OCI-LY7 (cell line): Measurements from ENCODE around the gene LRP5. TPM values are rescaled to one million over a fixed set of nuclear protein-coding genes. Genes with fewer than 3 reads are reported as not detected.
A peak's percentile ranks its signal among the peaks of the same experiment; 100 is the strongest.
"Not testable (repeated sequence)": the region's sequence is repeated elsewhere in the genome, so short reads cannot be mapped to it uniquely, and the experiment has no call there.

Experiments
- BruUV-seq: library from RNA; stranded (reverse); fragments of 400-500 nt; replicated peaks from 2 replicates; lab custom pipeline; 2021; lab: Mats Ljungman, UMichigan
- CTCF ChIA-PET: fragments of 300-600 bp; sonication (Branson Sonifier 250); formaldehyde crosslinking; loops from one replicate; lab custom pipeline; 2022; ENCODE audit warnings: antibody characterized with exemption; ENCODE audit not compliant: unreplicated experiment; lab: Charles Lee
- POLR2A ChIA-PET: fragments of 300-600 bp; sonication (Branson Sonifier 250); formaldehyde crosslinking; loops from one replicate; lab custom pipeline; 2022; ENCODE audit warnings: antibody characterized with exemption; lab: Charles Lee
- DNase-seq: peaks from one replicate; pipeline ENCODE4 v3.0.0-alpha.2; 2015; ENCODE audit warnings: low spot score
- H2AFZ ChIP-seq: fragments of 200-600 bp; sonication (generic), shearing (Covaris generic); 2 replicates; pipeline ENCODE4 v1.6.1; 2014; ENCODE audit warnings: mild to moderate bottlenecking, antibody characterized with exemption, low read length, moderate library complexity
- H3K27ac ChIP-seq: fragments of 200-600 bp; sonication (generic); 2 replicates; pipeline ENCODE4 v1.5.1; 2014; ENCODE audit warnings: mixed run types, low read depth, mild to moderate bottlenecking, moderate library complexity, low read length, inconsistent platforms; ENCODE audit not compliant: poor library complexity, severe bottlenecking
- H3K36me3 ChIP-seq: fragments of 200-600 bp; sonication (generic); 2 replicates; pipeline ENCODE4 v1.6.1; 2014; ENCODE audit warnings: mild to moderate bottlenecking, antibody characterized with exemption, low read length, moderate library complexity, mixed read lengths; ENCODE audit not compliant: insufficient read depth
- H3K4me1 ChIP-seq: fragments of 200-600 bp; sonication (generic); 2 replicates; pipeline ENCODE4 v1.5.1; 2014; ENCODE audit warnings: mild to moderate bottlenecking, low read length; ENCODE audit not compliant: insufficient read depth, poor library complexity, severe bottlenecking
- H3K4me2 ChIP-seq: fragments of 200-600 bp; sonication (generic); 2 replicates; pipeline ENCODE4 v1.6.1; 2014; ENCODE audit warnings: mild to moderate bottlenecking, low read length
- H3K4me3 ChIP-seq: fragments of 200-600 bp; sonication (generic); 2 replicates; pipeline ENCODE4 v1.5.1; 2014; ENCODE audit warnings: mild to moderate bottlenecking, low read depth, low read length; ENCODE audit not compliant: poor library complexity, severe bottlenecking
- H3K79me2 ChIP-seq: fragments of 200-600 bp; sonication (generic); 2 replicates; pipeline ENCODE4 v1.6.1; 2016; ENCODE audit warnings: low read depth, mild to moderate bottlenecking, low read length, moderate library complexity, mixed read lengths; ENCODE audit not compliant: insufficient read depth
- H3K9me2 ChIP-seq: fragments of 200-600 bp; sonication (generic); 2 replicates; pipeline ENCODE4 v1.6.1; 2016; ENCODE audit warnings: mild to moderate bottlenecking, low read length, mixed read lengths; ENCODE audit not compliant: insufficient read depth
- H3K9me3 ChIP-seq: fragments of 200-600 bp; sonication (generic); 2 replicates; pipeline ENCODE4 v1.6.1; 2014; ENCODE audit warnings: mild to moderate bottlenecking, mixed run types, low read length, mixed read lengths
- H4K20me1 ChIP-seq: fragments of 200-600 bp; sonication (generic); 2 replicates; pipeline ENCODE4 v1.6.1; 2014; ENCODE audit warnings: mild to moderate bottlenecking, antibody characterized with exemption, low read length, moderate library complexity, mixed read lengths; ENCODE audit not compliant: insufficient read depth
- CTCF ChIP-seq: fragments of 200-600 bp; sonication (generic); conservative IDR thresholded peaks from 2 replicates; pipeline ENCODE4 v1.5.1; 2014; ENCODE audit warnings: mild to moderate bottlenecking, antibody characterized with exemption, low read length, moderate library complexity, mixed read lengths
- EZH2phosphoT487 ChIP-seq: fragments of 200-600 bp; sonication (generic); IDR thresholded peaks from 2 replicates; pipeline ENCODE4 v1.6.1; 2018; ENCODE audit warnings: low read depth, borderline replicate concordance, mild to moderate bottlenecking, mixed run types, antibody characterized with exemption, low read length, moderate library complexity, mixed read lengths
- intact Hi-C: fragments of 100-400 bp; cut with micrococcal nuclease; formaldehyde crosslinking; loops from one replicate; pipeline ENCODE4 v1.10.0; 2022; ENCODE audit not compliant: unreplicated experiment
- total RNA-seq, 2 experiments: library from RNA; depleted of rRNA in 1 of 2; stranded (reverse); fragments of >200 nt in 1 of 2; shearing (Covaris generic) in 1 of 2; gene quantifications; 2 replicates each; pipeline ENCODE4 v1.2.3, GENCODE V29; 2014 to 2022

The LRP5 gene
- total RNA-seq, 2 experiments from 2014 or later = 0.60 TPM; not detected in 1

GRCh38 chr11:68298659-68299516 is 13.5 kb upstream of the LRP5 start:
- TF ChIP-seq EZH2phosphoT487 (no peak), CTCF (no peak)
- H3K4me3 ChIP-seq = no peak overlapping the region
- H3K9me2 ChIP-seq = no peaks in the 10 kb centered on the region
- H3K4me2 ChIP-seq = no peak overlapping the region
- ChIA-PET CTCF (interaction anchor here (0.8 to 3.8 kb wide), 2 partner anchors 41 to 46 kb away, joined by 4 to 26 read pairs; no protein-coding TSS in a partner anchor), POLR2A (interaction anchor here (0.5 to 0.6 kb wide), 2 partner anchors 26 to 48 kb away, joined by 4 to 5 read pairs; no protein-coding TSS in a partner anchor)
- intact Hi-C loops = loop anchor here (5.0 kb wide), 1 partner anchor 87 kb away; the partner anchor contains the start of gene KMT5B
- H3K4me1 ChIP-seq = peaks cover 26% of the 10 kb centered on the region
- H2AFZ ChIP-seq = no peak overlapping the region
- no peaks in the 10 kb centered on the region for H3K36me3 ChIP-seq
- H3K79me2 ChIP-seq = no peaks in the 10 kb centered on the region
- H3K27ac ChIP-seq = no peak overlapping the region
- no peak for DNase-seq
- no peaks in the 10 kb centered on the region for H3K9me3 ChIP-seq
- BruUV-seq = no TSS peak
- H4K20me1 ChIP-seq = no peaks in the 10 kb centered on the region

GRCh38 chr11:68299517-68299879 is 12.9 kb upstream of the LRP5 start:
- not testable (repeated sequence) for BruUV-seq, H3K79me2 ChIP-seq, H3K4me3 ChIP-seq, H4K20me1 ChIP-seq, H3K9me3 ChIP-seq, H3K4me2 ChIP-seq, DNase-seq, H3K27ac ChIP-seq, H2AFZ ChIP-seq, H3K9me2 ChIP-seq, H3K36me3 ChIP-seq
- CTCF ChIA-PET = interaction anchor here (3.8 kb wide), 1 partner anchor 41 kb away, joined by 26 read pairs; no protein-coding TSS in a partner anchor
- H3K4me1 ChIP-seq = peaks cover 23% of the 10 kb centered on the region
- POLR2A ChIA-PET = interaction anchor here (0.5 to 0.6 kb wide), 3 partner anchors 21 to 49 kb away, joined by 3 to 5 read pairs (median 4); no protein-coding TSS in a partner anchor
- intact Hi-C loops = loop anchor here (5.0 kb wide), 1 partner anchor 87 kb away; the partner anchor contains the start of gene KMT5B

GRCh38 chr11:68300076-68300830 is 12.1 kb upstream of the LRP5 start:
- no peak overlapping the region for H3K4me3 ChIP-seq
- POLR2A ChIA-PET = interaction anchor here (0.6 kb wide), 1 partner anchor 22 kb away, joined by 3 read pairs; no protein-coding TSS in a partner anchor
- no peaks in the 10 kb centered on the region for H3K9me2 ChIP-seq
- H3K4me2 ChIP-seq = no peak overlapping the region
- H3K27ac ChIP-seq = no peak overlapping the region
- no peaks in the 10 kb centered on the region for H4K20me1 ChIP-seq
- H3K79me2 ChIP-seq = no peaks in the 10 kb centered on the region
- no TSS peak for BruUV-seq
- H2AFZ ChIP-seq = no peak overlapping the region
- TF ChIP-seq EZH2phosphoT487 (no peak), CTCF (peak; percentile 44)
- H3K4me1 ChIP-seq = peaks cover 19% of the 10 kb centered on the region
- DNase-seq = no peak
- no peaks in the 10 kb centered on the region for H3K36me3 ChIP-seq
- H3K9me3 ChIP-seq = no peaks in the 10 kb centered on the region
- intact Hi-C loops = no loop called here
- CTCF ChIA-PET = no interaction called here
